GM13977 (cell line): ENCODE data around the gene CLPSL2.

Experiments
- DNase-seq: peaks from one replicate; pipeline ENCODE4 v3.0.0; 2012; ENCODE audit warnings: low spot score
- in situ Hi-C: fragments of 300-500 bp; cut with MboI; formaldehyde crosslinking; loops from one replicate; pipeline ENCODE4 v1.12.0; 2022; ENCODE audit warnings: low sequenced_read_pairs, low pct_unique_long_range_greater_than_20kb, mixed read lengths, inconsistent platforms; ENCODE audit not compliant: unreplicated experiment
- TF ChIP-seq, protein P1 (sequence below): IDR thresholded peaks from 2 replicates; pipeline ENCODE4 v1.5.1; 2012; ENCODE audit warnings: mild to moderate bottlenecking, control low read depth; ENCODE audit not compliant: insufficient read depth; ENCODE audit errors: extremely low read depth, missing control alignments

The CLPSL2 gene

DNA sequence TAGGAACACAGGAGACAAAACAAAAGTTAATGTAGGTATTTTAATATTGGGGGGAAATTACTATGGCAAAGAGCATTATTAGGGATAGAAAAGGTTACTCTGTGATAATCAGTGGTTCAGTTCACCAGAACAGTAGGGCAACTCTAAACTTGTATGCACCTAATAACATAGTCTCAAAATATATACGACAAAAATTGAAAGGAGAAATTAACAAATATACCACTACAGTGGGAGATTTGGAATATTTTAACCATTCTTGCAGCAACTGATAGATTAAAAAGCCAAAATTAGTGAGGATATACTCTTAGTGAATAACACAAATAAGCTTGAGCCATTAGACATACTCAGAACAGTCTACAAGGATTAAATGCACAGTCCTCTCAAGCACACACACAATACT, 28.5 kb upstream of the CLPSL2 start:
- TF ChIP-seq, protein P1, sequence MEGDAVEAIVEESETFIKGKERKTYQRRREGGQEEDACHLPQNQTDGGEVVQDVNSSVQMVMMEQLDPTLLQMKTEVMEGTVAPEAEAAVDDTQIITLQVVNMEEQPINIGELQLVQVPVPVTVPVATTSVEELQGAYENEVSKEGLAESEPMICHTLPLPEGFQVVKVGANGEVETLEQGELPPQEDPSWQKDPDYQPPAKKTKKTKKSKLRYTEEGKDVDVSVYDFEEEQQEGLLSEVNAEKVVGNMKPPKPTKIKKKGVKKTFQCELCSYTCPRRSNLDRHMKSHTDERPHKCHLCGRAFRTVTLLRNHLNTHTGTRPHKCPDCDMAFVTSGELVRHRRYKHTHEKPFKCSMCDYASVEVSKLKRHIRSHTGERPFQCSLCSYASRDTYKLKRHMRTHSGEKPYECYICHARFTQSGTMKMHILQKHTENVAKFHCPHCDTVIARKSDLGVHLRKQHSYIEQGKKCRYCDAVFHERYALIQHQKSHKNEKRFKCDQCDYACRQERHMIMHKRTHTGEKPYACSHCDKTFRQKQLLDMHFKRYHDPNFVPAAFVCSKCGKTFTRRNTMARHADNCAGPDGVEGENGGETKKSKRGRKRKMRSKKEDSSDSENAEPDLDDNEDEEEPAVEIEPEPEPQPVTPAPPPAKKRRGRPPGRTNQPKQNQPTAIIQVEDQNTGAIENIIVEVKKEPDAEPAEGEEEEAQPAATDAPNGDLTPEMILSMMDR = no peak
- in situ Hi-C loops = no loop called here
- DNase-seq = no peak

DNA sequence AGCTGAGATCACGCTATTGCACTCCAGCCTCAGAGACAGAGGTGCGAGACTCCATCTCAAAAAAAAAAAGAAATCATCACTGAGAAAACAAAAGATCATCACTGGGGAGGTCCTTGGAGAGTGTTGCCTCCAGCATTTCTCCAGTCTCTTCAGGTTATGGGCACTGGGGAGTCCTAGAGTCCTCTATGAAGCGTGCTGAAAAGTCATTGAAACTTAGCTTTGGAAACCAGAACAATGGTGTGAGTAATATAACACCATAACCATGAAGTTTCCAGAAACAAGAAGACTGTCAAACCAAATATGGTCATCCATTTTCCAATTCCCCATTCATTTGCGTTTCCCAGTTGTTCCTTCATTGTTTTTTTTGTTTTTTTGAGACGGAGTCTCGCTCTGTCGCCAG, 25.8 kb upstream of the CLPSL2 start:
- in situ Hi-C loops = no loop called here
- TF ChIP-seq, protein P1 = no peak
- no peak for DNase-seq

DNA sequence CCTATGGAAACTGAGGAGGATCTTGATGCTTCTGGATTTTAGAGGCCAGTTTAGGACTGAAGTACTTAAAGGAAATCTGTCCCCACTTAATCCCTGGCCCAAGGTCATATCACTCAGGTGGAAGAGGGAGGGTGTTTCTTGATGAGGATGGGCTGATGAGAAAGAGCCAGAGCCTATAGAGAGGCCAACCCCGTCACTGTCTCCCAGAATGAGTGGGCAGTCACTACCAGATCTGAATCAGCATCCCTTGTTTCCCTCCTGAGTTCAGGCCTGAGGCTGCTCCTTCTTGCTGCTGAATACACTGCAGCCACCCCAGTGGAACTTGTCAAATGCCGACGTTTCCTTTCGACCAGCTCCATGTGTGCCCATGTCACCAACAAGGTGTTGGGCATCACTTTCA, 24.8 kb upstream of the CLPSL2 start:
- no peak for DNase-seq
- TF ChIP-seq, protein P1 = no peak
- in situ Hi-C loops = no loop called here

DNA sequence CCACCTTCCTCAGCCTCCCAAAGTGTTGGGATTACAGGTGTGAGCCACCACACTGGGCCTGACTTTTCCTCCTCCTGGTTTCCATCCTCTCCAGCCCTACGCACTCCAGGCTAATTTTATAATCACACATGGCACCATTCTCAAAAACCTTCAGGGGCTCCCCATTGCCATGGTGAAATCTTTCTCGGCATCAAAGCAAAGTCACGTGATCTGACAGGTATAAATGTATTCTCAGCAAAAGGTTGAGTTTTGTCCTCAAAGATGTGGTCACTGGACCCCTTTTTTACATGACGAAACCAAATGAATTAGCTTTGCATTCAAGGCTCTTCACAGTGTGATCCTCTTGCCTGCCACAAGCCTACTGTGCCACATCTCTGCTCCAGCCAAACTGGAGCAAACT, 24.1 kb upstream of the CLPSL2 start:
- TF ChIP-seq, protein P1 = no peak
- in situ Hi-C loops = no loop called here
- DNase-seq = no peak

DNA sequence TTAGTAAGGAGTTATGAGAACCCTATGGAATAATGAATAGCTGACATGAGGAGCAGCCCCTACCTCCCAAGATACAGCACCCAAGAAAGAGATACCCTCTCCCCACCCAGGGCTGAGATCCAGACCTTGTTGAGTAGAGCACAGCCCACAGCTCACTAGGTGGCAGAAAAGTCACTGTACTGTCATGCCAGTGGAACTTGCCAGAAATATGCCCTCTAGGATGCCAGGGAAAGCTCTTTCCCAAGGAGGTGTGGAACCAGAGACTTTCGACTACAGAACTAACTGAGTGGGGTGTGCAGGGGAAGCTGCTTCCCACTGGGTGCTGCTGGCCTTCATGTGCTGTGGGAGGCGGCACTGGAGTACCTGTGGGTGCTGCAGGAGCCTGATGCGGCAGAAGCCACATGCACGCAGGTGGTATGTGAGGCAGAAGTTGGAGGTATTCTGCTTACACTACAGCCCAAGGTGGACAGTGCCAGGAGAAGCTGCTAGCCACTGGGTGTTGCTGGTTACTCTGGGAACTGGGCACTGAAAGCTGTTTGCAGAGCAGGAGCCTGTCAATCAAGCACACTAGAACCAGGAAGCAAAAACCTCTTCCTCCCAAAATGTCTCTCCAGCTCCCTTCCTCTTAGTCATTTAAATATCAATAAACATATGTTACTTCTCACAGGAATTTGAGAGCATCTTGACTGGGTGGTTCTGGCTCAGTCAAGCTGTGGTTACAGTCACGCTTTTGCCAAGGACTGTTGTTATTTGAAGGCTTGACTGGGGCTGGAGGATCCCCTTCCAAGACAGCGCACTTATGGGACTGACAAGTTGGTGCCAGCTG, 21.7 kb upstream of the CLPSL2 start:
- DNase-seq = no peak
- in situ Hi-C loops = no loop called here
- TF ChIP-seq, protein P1 = no peak

DNA sequence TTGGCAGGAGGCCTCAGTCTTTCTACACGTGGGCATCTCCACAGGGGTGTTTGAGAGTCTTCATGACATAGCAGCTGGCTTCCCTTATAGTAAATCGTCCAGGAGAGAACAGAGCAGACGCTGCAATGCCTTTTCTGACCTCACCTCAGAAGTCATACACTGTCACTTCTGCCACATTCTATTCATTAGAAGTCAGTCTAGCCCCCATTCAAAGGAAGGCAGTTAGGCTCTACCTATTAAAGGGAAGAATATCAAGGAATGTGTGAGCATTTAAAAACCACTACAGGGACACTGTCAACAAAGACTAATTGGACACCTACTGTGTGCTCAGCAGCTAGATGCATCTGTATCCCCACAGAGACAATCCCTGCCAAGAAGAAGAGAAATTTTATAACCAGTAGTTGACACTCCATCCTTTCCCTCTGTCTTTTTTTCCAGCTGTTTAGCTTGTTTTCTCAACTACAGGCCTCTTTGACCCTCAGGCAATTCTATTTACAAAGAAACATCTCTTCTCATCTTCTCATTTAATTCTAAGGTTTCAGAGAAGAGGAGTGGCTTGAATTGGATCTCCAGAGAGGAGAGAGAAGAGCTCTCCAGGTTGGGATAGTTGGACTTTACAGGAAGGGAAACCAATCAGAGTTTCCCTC, 21.0 kb upstream of the CLPSL2 start:
- no peak for DNase-seq
- in situ Hi-C loops = no loop called here
- TF ChIP-seq, protein P1 = no peak
